ENCODE results near the gene METTL26. TPM values are rescaled to one million over a fixed set of nuclear protein-coding genes. Genes with fewer than 3 reads are reported as not detected.
A peak's percentile ranks its signal among the peaks of the same experiment; 100 is the strongest.

Gene METTL26
- total RNA-seq, 4 donors from 2014 or later: 69.6 to 105 (median 79.9) TPM

GRCh38 chr16:679814-680624 lies 43.9 kb upstream of the METTL26 start, which contains the start of gene STUB1:
Gene STUB1, plus strand, starts transcription at chr16:680410. Its CDS starts 116 bp downstream, at chr16:680526.
- TF ChIP-seq CTCF (IDR thresholded peaks at IDR 0.05) (peak in 2 of 6 experiments; percentile 5 to 16), POLR2A (IDR thresholded peaks at IDR 0.05) (peak in 3 of 4 donors; percentile 64 to 83 (median 82))
- WGBS, 2 donors: 0% methylated on average over 4 of the region's 91 CpGs; no CpG with 5 or more reads in 1 of the 2 donors

GRCh38 chr16:678858-679813 lies 43.0 kb upstream of the METTL26 start:
- Histone ChIP-seq H3K4me3 (peak overlapping the region; percentile 69 to 98 (median 88)), H3K27ac (peak overlapping the region; percentile 60 to 97 (median 86)), H3K36me3 (peaks cover 11 to 26% (median 15%) of the 10 kb centered on the region in 3 donors), H3K9me3 (no peaks in the 10 kb centered on the region), H3K4me1 (peaks cover 59 to 89% (median 70%) of the 10 kb centered on the region in 3 donors), H3K27me3 (peaks cover 0 to 33% (median 0%) of the 10 kb centered on the region in 4 donors)
- WGBS, 2 donors: 48 to 70% methylated on average over 2 to 6 of the region's 52 CpGs
- DNase-seq: no peak
- TF ChIP-seq CTCF (IDR thresholded peaks at IDR 0.05) (no peak), POLR2A (IDR thresholded peaks at IDR 0.05) (no peak)
- intact Hi-C loops (cut with DNase I): no loop called here

More at GRCh38 chr16:679814-680624, 43.9 kb upstream of the METTL26 start, which contains the start of gene STUB1:
- peaks cover 65 to 88% (median 73%) of the 10 kb centered on the region in 3 donors for H3K4me1 ChIP-seq
- H3K4me3 ChIP-seq: peak within 1 kb of the TSS; percentile 69 to 98 (median 88)
- H3K27me3 ChIP-seq: peaks cover 0 to 33% (median 0%) of the 10 kb centered on the region in 4 donors
- peaks cover 11 to 22% (median 15%) of the 10 kb centered on the region in 3 donors for H3K36me3 ChIP-seq
- H3K27ac ChIP-seq: peak within 1 kb of the TSS; percentile 90 to 97 (median 94)
- intact Hi-C loops (cut with DNase I): no loop called here
- DNase-seq: peak; percentile 67
- no peaks in the 10 kb centered on the region for H3K9me3 ChIP-seq

- DNase-seq: no peak
- WGBS, 2 donors: 58 to 72% methylated on average over 4 of the region's 21 CpGs
- H3K4me1 ChIP-seq: peaks cover 54 to 86% (median 65%) of the 10 kb centered on the region in 3 donors
Measured at GRCh38 chr16:678209-678857, 42.2 kb upstream of the METTL26 start.

More at GRCh38 chr16:678209-678857, 42.2 kb upstream of the METTL26 start:
- intact Hi-C loops (cut with DNase I): no loop called here
- H3K9me3 ChIP-seq: no peaks in the 10 kb centered on the region
- no peak overlapping the region for H3K4me3 ChIP-seq
- TF ChIP-seq POLR2A (IDR thresholded peaks at IDR 0.05): no peak
- TF ChIP-seq CTCF (IDR thresholded peaks at IDR 0.05): no peak
- H3K36me3 ChIP-seq: peaks cover 13 to 34% (median 20%) of the 10 kb centered on the region in 3 donors
- peaks cover 0 to 33% (median 0%) of the 10 kb centered on the region in 4 donors for H3K27me3 ChIP-seq
- H3K27ac ChIP-seq: peak overlapping the region in 3 of 4 donors; percentile 79 to 97 (median 93)
